ENCODE data around the gene MESD. TPM values are rescaled to one million over a fixed set of nuclear protein-coding genes. Genes with fewer than 3 reads are reported as not detected.

Gene MESD
- total and polyA plus RNA-seq, 9 of the 15 experiments (the other 6 are each of a cell fraction or from before 2014, with no cell fraction given), result 11.3 to 39.7 (median 22.8) TPM

- no peak for TF ChIP-seq DEAF1 (CRISPR knock-in tag; IDR thresholded peaks at IDR 0.05)
- TF ChIP-seq MYC (IDR thresholded peaks at IDR 0.05; ENCODE audit: low read depth, low read length), result no peak
- no peak for TF ChIP-seq MYC (CRISPR knock-in tag; IDR thresholded peaks at IDR 0.05; ENCODE audit: borderline replicate concordance, low read depth)
- TF ChIP-seq, protein P1, sequence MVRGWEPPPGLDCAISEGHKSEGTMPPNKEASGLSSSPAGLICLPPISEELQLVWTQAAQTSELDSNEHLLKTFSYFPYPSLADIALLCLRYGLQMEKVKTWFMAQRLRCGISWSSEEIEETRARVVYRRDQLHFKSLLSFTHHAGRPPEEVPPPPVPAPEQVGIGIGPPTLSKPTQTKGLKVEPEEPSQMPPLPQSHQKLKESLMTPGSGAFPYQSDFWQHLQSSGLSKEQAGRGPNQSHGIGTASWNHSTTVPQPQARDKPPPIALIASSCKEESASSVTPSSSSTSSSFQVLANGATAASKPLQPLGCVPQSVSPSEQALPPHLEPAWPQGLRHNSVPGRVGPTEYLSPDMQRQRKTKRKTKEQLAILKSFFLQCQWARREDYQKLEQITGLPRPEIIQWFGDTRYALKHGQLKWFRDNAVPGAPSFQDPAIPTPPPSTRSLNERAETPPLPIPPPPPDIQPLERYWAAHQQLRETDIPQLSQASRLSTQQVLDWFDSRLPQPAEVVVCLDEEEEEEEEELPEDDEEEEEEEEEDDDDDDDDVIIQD (CRISPR knock-in tag; IDR thresholded peaks at IDR 0.05), result no peak
- TF ChIP-seq RBM34 (IDR thresholded peaks at IDR 0.05; ENCODE audit: borderline replicate concordance, insufficient read depth, low read length), result no peak
- no peak for TF ChIP-seq ZNF263 (CRISPR knock-in tag; IDR thresholded peaks at IDR 0.05; ENCODE audit: borderline replicate concordance)
- no peak for TF ChIP-seq SIX5 (IDR thresholded peaks at IDR 0.05; ENCODE audit: borderline replicate concordance in 1 of 2, insufficient read depth in 1 of 2, low read depth in 1 of 2, low read length in 2 of 2)
- TF ChIP-seq STAG1 (CRISPR knock-in tag; IDR thresholded peaks at IDR 0.05; ENCODE audit: borderline replicate concordance), result no peak
- TF ChIP-seq E2F3 (CRISPR knock-in tag; IDR thresholded peaks at IDR 0.05), result no peak
Measured at GRCh38 chr15:80972276-80972675, 17.3 kb downstream of the MESD start (continued).
